Measurements from ENCODE around the gene ACCS.
A peak's percentile ranks its signal among the peaks of the same experiment; 100 is the strongest.

Gene ACCS

DNA sequence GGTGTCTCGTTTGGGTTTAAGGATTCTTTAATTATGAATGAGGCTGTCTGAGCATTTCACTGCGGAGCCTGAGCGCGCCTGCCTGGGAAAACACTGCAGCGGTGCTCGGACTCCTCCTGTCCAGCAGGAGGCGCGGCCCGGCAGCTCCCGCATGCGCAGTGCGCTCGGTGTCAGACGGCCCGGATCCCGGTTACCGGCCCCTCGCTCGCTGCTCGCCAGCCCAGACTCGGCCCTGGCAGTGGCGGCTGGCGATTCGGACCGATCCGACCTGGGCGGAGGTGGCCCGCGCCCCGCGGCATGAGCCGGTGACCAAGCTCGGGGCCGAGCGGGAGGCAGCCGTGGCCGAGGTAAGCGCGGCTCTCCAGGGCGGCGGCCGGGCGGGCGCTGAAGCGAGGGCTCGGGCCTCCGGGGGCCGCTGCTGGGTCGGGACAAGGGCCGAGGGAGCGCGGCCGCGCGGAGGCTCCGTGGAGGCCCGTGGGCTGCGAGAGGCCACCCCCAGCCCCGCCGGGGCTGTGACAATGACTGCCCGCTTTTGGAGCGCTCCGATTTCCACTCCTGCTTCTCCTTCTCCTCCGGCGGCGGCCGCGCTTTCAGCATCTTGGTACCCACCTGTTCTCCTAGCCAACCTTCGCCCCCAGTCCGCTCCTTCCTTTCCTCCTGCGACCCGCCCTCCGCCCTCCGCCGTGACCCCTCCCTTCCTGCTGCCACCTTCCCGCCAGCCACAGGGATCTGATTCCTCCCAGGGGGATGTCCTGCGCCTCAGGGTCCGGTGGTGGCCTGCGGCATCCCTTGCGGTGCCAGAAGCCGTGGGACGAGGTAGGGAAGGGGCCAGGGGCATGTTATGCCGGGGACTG, 29.7 kb downstream of the ACCS start, which contains the start of gene EXT2:
Gene EXT2 (plus strand): TSS at position 173 of the 854 bp plus-strand sequence. CDS start 12,035 bp downstream, outside the sequence.
- TF ChIP-seq POLR2AphosphoS5 (IDR thresholded peaks at IDR 0.05; ENCODE audit: low read depth, low read length): peak; percentile 65
- TF ChIP-seq, protein P1, sequence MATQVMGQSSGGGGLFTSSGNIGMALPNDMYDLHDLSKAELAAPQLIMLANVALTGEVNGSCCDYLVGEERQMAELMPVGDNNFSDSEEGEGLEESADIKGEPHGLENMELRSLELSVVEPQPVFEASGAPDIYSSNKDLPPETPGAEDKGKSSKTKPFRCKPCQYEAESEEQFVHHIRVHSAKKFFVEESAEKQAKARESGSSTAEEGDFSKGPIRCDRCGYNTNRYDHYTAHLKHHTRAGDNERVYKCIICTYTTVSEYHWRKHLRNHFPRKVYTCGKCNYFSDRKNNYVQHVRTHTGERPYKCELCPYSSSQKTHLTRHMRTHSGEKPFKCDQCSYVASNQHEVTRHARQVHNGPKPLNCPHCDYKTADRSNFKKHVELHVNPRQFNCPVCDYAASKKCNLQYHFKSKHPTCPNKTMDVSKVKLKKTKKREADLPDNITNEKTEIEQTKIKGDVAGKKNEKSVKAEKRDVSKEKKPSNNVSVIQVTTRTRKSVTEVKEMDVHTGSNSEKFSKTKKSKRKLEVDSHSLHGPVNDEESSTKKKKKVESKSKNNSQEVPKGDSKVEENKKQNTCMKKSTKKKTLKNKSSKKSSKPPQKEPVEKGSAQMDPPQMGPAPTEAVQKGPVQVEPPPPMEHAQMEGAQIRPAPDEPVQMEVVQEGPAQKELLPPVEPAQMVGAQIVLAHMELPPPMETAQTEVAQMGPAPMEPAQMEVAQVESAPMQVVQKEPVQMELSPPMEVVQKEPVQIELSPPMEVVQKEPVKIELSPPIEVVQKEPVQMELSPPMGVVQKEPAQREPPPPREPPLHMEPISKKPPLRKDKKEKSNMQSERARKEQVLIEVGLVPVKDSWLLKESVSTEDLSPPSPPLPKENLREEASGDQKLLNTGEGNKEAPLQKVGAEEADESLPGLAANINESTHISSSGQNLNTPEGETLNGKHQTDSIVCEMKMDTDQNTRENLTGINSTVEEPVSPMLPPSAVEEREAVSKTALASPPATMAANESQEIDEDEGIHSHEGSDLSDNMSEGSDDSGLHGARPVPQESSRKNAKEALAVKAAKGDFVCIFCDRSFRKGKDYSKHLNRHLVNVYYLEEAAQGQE (IDR thresholded peaks at IDR 0.05; ENCODE audit: insufficient read depth in 1 of 2, low read depth in 2 of 2, low read length in 2 of 2): no peak

DNA sequence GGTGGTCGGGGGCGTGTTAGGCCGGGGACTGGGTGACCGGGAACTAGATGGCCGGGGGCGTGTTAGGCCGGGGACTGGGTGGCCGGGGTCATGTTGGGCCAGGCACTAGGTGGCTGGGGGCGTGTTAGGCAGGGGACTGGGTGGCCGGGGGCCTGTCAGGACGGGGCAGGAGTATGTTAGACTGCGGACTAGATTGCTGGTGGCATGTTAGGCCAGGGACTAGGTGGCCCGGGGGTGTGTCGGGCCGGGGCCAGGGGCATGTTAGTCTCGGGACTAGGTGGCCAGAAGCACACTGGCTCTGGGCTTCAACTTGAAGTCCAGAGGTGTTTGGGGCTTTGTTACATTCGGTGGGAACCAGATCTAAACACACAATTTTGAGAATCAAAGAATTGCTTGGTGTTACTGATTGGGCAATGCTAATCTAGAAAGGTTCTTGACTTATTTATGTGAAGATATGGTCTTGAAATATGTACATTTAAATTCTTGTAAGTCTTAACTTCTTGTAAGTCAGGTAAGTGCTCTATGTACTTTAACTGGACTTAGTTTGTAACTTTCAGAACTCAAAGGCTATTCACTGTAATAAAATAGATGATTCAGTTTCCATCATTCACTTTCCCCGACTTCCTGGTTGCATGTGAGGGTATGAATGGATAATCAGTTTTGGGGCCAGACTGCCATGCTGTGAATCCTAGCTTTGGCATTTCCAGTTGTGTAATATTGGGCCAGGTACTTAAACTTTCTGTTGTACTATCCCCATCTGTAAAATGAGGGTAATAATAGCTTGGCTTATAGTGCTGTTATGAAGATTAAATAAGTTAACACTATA, 30.5 kb downstream of the ACCS start:
- TF ChIP-seq SIN3A (IDR thresholded peaks at IDR 0.05; ENCODE audit: borderline replicate concordance, insufficient read depth, low read length): no peak
- no peak for TF ChIP-seq POLR2AphosphoS5 (IDR thresholded peaks at IDR 0.05; ENCODE audit: low read depth, low read length)
- no peak for TF ChIP-seq FOXP2 (optimal IDR thresholded peaks at IDR 0.05; ENCODE audit: borderline replicate concordance, extremely low read depth, extremely low read length, insufficient read depth)
- no peak for TF ChIP-seq TAF1 (IDR thresholded peaks at IDR 0.05; ENCODE audit: borderline replicate concordance, insufficient read depth, low read length)
- TF ChIP-seq, protein P1 (IDR thresholded peaks at IDR 0.05; ENCODE audit: insufficient read depth in 1 of 2, low read depth in 2 of 2, low read length in 2 of 2): no peak

- no peak for TF ChIP-seq SIN3A (IDR thresholded peaks at IDR 0.05; ENCODE audit: borderline replicate concordance, insufficient read depth, low read length)
- no peak for TF ChIP-seq FOXP2 (optimal IDR thresholded peaks at IDR 0.05; ENCODE audit: borderline replicate concordance, extremely low read depth, extremely low read length, insufficient read depth)
- TF ChIP-seq, protein P1 (IDR thresholded peaks at IDR 0.05; ENCODE audit: insufficient read depth in 1 of 2, low read depth in 2 of 2, low read length in 2 of 2): no peak
- no peak for TF ChIP-seq TAF1 (IDR thresholded peaks at IDR 0.05; ENCODE audit: borderline replicate concordance, insufficient read depth, low read length)
- no peak for TF ChIP-seq POLR2AphosphoS5 (IDR thresholded peaks at IDR 0.05; ENCODE audit: low read depth, low read length)
These were observed 31.8 kb downstream of the ACCS start for GRCh38 chr11:44097821-44098220.

- TF ChIP-seq POLR2AphosphoS5 (IDR thresholded peaks at IDR 0.05; ENCODE audit: low read depth, low read length) (no peak), SIN3A (IDR thresholded peaks at IDR 0.05; ENCODE audit: borderline replicate concordance, insufficient read depth, low read length) (no peak), TAF1 (IDR thresholded peaks at IDR 0.05; ENCODE audit: borderline replicate concordance, insufficient read depth, low read length) (no peak)
- TF ChIP-seq, protein P1 (IDR thresholded peaks at IDR 0.05; ENCODE audit: insufficient read depth in 1 of 2, low read depth in 2 of 2, low read length in 2 of 2): no peak
These were observed 35.0 kb downstream of the ACCS start for GRCh38 chr11:44101098-44101497.
